Measurements from ENCODE around the gene CALHM4. TPM values are rescaled to one million over a fixed set of nuclear protein-coding genes. Genes with fewer than 3 reads are reported as not detected.
A peak's percentile ranks its signal among the peaks of the same experiment; 100 is the strongest.
"Not testable (repeated sequence)": the region's sequence is repeated elsewhere in the genome, so short reads cannot be mapped to it uniquely, and the experiment has no call there.

Gene CALHM4
- polyA plus RNA-seq, 12 donors, result 0.38 TPM; not detected in 11

GRCh38 chr6:116572162-116572561 lies 18.6 kb downstream of the CALHM4 start:
- DNase-seq, result no peak

- DNase-seq, result no peak
Observed at GRCh38 chr6:116575227-116575626, 21.7 kb downstream of the CALHM4 start.

- no peak for DNase-seq
Observed at GRCh38 chr6:116577486-116577885, 23.9 kb downstream of the CALHM4 start.

GRCh38 chr6:116578335-116578734 lies 24.8 kb downstream of the CALHM4 start:
- no peak for DNase-seq

GRCh38 chr6:116579143-116579542 lies 25.6 kb downstream of the CALHM4 start:
- no peak for DNase-seq

- DNase-seq, result no peak
Observed at GRCh38 chr6:116580198-116580597, 26.6 kb downstream of the CALHM4 start.

- no peak for DNase-seq
Observed at GRCh38 chr6:116586276-116586675, 32.7 kb downstream of the CALHM4 start.

GRCh38 chr6:116586738-116587137 lies 33.2 kb downstream of the CALHM4 start:
- DNase-seq, result no peak

GRCh38 chr6:116595247-116595646 lies 41.7 kb downstream of the CALHM4 start:
- no peak for DNase-seq

GRCh38 chr6:116596815-116597214 lies 43.3 kb downstream of the CALHM4 start:
- DNase-seq, result peak; percentile 17

- not testable (repeated sequence) for DNase-seq
Observed at GRCh38 chr6:116603916-116604315, 50.4 kb downstream of the CALHM4 start.

- DNase-seq, result not testable (repeated sequence)
Observed at GRCh38 chr6:116604868-116605267, 51.3 kb downstream of the CALHM4 start.

- no peak for DNase-seq
Observed at GRCh38 chr6:116605935-116606334, 52.4 kb downstream of the CALHM4 start.

Other genes with a start within 250 kb of the CALHM4 start
- gene DSE, start 182.8 kb upstream of the CALHM4 start, polyA plus RNA-seq (ENCODE audit: insufficient read length in 12 of 12), result 10 to 100 TPM in 11 of 12 donors, not detected in 1; 29.1 to 41.0 (median 35.4) TPM
- 1 to 10 TPM in 10 of 12 donors, not detected in 2; 1.7 to 9.7 (median 2.9) TPM for gene CALHM6, start 92.4 kb upstream of the CALHM4 start, polyA plus RNA-seq (ENCODE audit: insufficient read length in 12 of 12)
- 1 to 10 TPM in 11 of 12 donors, not detected in 1; 1.8 to 3.8 (median 3.2) TPM for gene CALHM5, start 42.1 kb upstream of the CALHM4 start, polyA plus RNA-seq (ENCODE audit: insufficient read length in 12 of 12)
- gene TRAPPC3L, start 8.1 kb upstream of the CALHM4 start, polyA plus RNA-seq (ENCODE audit: insufficient read length in 12 of 12), result under 1 TPM in 5 of 12 donors, not detected in 7; 0.11 to 0.28 (median 0.17) TPM
- 10 to 100 TPM in 11 of 12 donors, not detected in 1; 51.1 to 93.7 (median 67.4) TPM for gene RWDD1, start 17.8 kb downstream of the CALHM4 start, polyA plus RNA-seq (ENCODE audit: insufficient read length in 12 of 12)
- 1 to 10 TPM in 1 of 12 donors, under 1 TPM in 9, not detected in 2; 0.39 to 1.4 (median 0.61) TPM for gene RSPH4A, start 62.7 kb downstream of the CALHM4 start, polyA plus RNA-seq (ENCODE audit: insufficient read length in 12 of 12)
- gene ZUP1, start 115.0 kb downstream of the CALHM4 start, polyA plus RNA-seq (ENCODE audit: insufficient read length in 12 of 12), result 10 to 100 TPM in 5 of 12 donors, 1 to 10 TPM in 6, not detected in 1; 5.4 to 11.8 (median 9.4) TPM
- gene KPNA5, start 127.5 kb downstream of the CALHM4 start, polyA plus RNA-seq (ENCODE audit: insufficient read length in 12 of 12), result 10 to 100 TPM in 10 of 12 donors, 1 to 10 TPM in 1, not detected in 1; 8.3 to 16.0 (median 12.7) TPM
- 1 to 10 TPM in 10 of 12 donors, not detected in 2; 5.2 to 7.8 (median 6.9) TPM for gene FAM162B, start 212.0 kb downstream of the CALHM4 start, polyA plus RNA-seq (ENCODE audit: insufficient read length in 12 of 12)